Measurements from ENCODE around the gene COL4A4. TPM values are rescaled to one million over a fixed set of nuclear protein-coding genes. Genes with fewer than 3 reads are reported as not detected.

The COL4A4 gene
- total RNA-seq, 1 donor from 2014 or later, result 2.5 TPM

GRCh38 chr2:226962176-226962773 is 201.7 kb downstream of the COL4A4 start:
- no peaks in the 10 kb centered on the region for H3K9me3 ChIP-seq
- intact Hi-C loops (cut with DNase I), result no loop called here
- H3K36me3 ChIP-seq, result no peaks in the 10 kb centered on the region
- no peak for DNase-seq (ENCODE audit: extremely low spot score in 2 of 2)
- H3K27me3 ChIP-seq, result no peaks in the 10 kb centered on the region
- no peak overlapping the region for H3K27ac ChIP-seq
- TF ChIP-seq POLR2A (IDR thresholded peaks at IDR 0.05) (no peak), POLR2AphosphoS5 (IDR thresholded peaks at IDR 0.05; ENCODE audit: insufficient read depth in 1 of 2, low read depth in 1 of 2) (no peak)
- TF ChIP-seq, protein P1, sequence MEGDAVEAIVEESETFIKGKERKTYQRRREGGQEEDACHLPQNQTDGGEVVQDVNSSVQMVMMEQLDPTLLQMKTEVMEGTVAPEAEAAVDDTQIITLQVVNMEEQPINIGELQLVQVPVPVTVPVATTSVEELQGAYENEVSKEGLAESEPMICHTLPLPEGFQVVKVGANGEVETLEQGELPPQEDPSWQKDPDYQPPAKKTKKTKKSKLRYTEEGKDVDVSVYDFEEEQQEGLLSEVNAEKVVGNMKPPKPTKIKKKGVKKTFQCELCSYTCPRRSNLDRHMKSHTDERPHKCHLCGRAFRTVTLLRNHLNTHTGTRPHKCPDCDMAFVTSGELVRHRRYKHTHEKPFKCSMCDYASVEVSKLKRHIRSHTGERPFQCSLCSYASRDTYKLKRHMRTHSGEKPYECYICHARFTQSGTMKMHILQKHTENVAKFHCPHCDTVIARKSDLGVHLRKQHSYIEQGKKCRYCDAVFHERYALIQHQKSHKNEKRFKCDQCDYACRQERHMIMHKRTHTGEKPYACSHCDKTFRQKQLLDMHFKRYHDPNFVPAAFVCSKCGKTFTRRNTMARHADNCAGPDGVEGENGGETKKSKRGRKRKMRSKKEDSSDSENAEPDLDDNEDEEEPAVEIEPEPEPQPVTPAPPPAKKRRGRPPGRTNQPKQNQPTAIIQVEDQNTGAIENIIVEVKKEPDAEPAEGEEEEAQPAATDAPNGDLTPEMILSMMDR (IDR thresholded peaks at IDR 0.05), result no peak
- no peak overlapping the region for H3K4me3 ChIP-seq
- no peaks in the 10 kb centered on the region for H3K4me1 ChIP-seq

DNA sequence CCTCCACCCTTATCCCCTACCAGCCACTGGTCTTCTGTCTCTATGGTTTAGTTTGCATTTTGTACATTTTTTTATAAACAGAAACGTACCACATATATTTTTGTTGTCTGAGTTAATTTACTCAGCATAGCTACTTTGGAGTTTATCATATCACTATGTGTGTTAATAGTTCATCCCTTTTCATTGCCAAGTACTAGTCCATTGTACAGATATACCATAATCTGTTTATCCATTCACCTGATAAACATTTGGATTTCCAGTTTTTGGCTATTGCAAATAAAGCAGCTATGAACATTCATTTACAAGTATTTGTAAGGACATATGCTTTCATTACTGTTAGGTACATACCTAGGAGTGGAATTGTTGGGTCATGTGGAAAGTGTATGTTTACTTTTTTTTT is 204.6 kb downstream of the COL4A4 start:
- Histone ChIP-seq H3K27me3 (no peaks in the 10 kb centered on the region), H3K4me3 (no peak overlapping the region), H3K4me1 (no peaks in the 10 kb centered on the region), H3K9me3 (no peaks in the 10 kb centered on the region), H3K36me3 (no peaks in the 10 kb centered on the region), H3K27ac (no peak overlapping the region)
- TF ChIP-seq POLR2A (IDR thresholded peaks at IDR 0.05) (no peak), POLR2AphosphoS5 (IDR thresholded peaks at IDR 0.05; ENCODE audit: insufficient read depth in 1 of 2, low read depth in 1 of 2) (no peak)
- TF ChIP-seq, protein P1 (IDR thresholded peaks at IDR 0.05), result no peak
- intact Hi-C loops (cut with DNase I), result no loop called here
- DNase-seq (ENCODE audit: extremely low spot score in 2 of 2), result no peak

DNA sequence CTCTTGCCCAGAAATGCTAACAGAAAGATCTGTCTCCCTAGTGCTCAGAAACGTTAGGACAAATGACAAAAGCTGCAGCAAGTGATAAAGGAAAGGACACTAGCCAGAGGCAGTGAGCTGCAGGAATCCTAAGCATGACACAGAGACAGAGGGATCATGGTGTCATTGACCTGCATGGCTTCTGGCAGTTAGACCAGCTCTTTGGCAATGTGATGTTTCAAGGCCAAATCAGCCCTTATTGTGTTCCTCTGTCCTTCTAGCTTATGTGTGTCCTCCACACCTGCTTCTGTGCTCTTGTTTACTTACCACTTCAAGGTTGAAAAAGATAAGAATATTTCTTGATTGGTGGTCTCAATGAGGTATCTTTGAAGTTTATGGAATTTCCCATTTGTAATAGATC is 207.3 kb downstream of the COL4A4 start:
- Histone ChIP-seq H3K27me3 (no peaks in the 10 kb centered on the region), H3K4me1 (no peaks in the 10 kb centered on the region), H3K36me3 (no peaks in the 10 kb centered on the region), H3K4me3 (no peak overlapping the region), H3K9me3 (no peaks in the 10 kb centered on the region), H3K27ac (no peak overlapping the region)
- no peak for DNase-seq (ENCODE audit: extremely low spot score in 2 of 2)
- intact Hi-C loops (cut with DNase I), result no loop called here
- TF ChIP-seq, protein P1 (IDR thresholded peaks at IDR 0.05), result no peak
- TF ChIP-seq POLR2AphosphoS5 (IDR thresholded peaks at IDR 0.05; ENCODE audit: insufficient read depth in 1 of 2, low read depth in 1 of 2), result no peak
- no peak for TF ChIP-seq POLR2A (IDR thresholded peaks at IDR 0.05)

- Histone ChIP-seq H3K27me3 (no peaks in the 10 kb centered on the region), H3K27ac (no peak overlapping the region), H3K4me3 (no peak overlapping the region), H3K9me3 (no peaks in the 10 kb centered on the region), H3K4me1 (no peaks in the 10 kb centered on the region), H3K36me3 (no peaks in the 10 kb centered on the region)
- TF ChIP-seq, protein P1 (IDR thresholded peaks at IDR 0.05), result no peak
- TF ChIP-seq POLR2A (IDR thresholded peaks at IDR 0.05) (no peak), POLR2AphosphoS5 (IDR thresholded peaks at IDR 0.05; ENCODE audit: insufficient read depth in 1 of 2, low read depth in 1 of 2) (no peak)
- no peak for DNase-seq (ENCODE audit: extremely low spot score in 2 of 2)
- intact Hi-C loops (cut with DNase I), result no loop called here
Observed at GRCh38 chr2:226953826-226954225, 210.2 kb downstream of the COL4A4 start.

- no peaks in the 10 kb centered on the region for H3K27me3 ChIP-seq
- no peaks in the 10 kb centered on the region for H3K36me3 ChIP-seq
- intact Hi-C loops (cut with DNase I), result no loop called here
Observed at GRCh38 chr2:226953206-226953605, 210.8 kb downstream of the COL4A4 start.

More at GRCh38 chr2:226953206-226953605, 210.8 kb downstream of the COL4A4 start:
- H3K9me3 ChIP-seq, result no peaks in the 10 kb centered on the region
- TF ChIP-seq POLR2AphosphoS5 (IDR thresholded peaks at IDR 0.05; ENCODE audit: insufficient read depth in 1 of 2, low read depth in 1 of 2), result no peak
- TF ChIP-seq POLR2A (IDR thresholded peaks at IDR 0.05), result no peak
- TF ChIP-seq, protein P1 (IDR thresholded peaks at IDR 0.05), result no peak
- no peak overlapping the region for H3K4me3 ChIP-seq
- no peaks in the 10 kb centered on the region for H3K4me1 ChIP-seq
- DNase-seq (ENCODE audit: extremely low spot score in 2 of 2), result no peak
- H3K27ac ChIP-seq, result no peak overlapping the region

Measured in vagina (tissue), 2 donors.